ENCODE results near the gene CA7. TPM values are rescaled to one million over a fixed set of nuclear protein-coding genes. Genes with fewer than 3 reads are reported as not detected.

Gene CA7
- total and polyA plus RNA-seq, 4 donors, result not detected

DNA sequence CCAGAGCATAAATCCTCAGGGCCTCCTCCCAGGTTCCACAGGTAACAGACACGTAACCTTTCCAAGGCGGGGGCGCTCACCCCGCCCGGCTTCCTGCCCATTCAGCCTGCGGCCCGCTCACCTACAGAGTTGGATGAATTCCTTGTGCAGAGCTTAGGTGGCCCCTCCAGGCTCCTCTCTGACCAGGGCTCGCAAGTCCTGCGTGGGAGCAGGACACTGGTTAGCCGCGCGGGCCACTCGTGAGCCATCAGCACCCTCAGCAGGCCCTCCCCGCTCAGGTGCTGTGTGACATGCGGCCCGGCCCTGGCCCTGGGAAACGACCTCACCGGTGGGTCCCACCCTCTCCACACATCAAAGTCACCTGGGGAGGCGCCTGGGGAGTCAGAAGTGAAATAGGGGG is 43.4 kb upstream of the CA7 start:
- H3K4me3 ChIP-seq (ENCODE audit: low read depth in 1 of 3, low read length in 3 of 3), result no peak overlapping the region
- DNase-seq (ENCODE audit: low spot score), result no peak
- H3K36me3 ChIP-seq (ENCODE audit: control insufficient read depth in 4 of 4, insufficient read depth in 3 of 4, low read depth in 1 of 4, low read length in 3 of 4), result peaks cover 3 to 31% (median 22%) of the 10 kb centered on the region in 4 donors
- no peak overlapping the region for H3K9ac ChIP-seq (ENCODE audit: low read depth in 1 of 2, low read length in 2 of 2)
- H3K27ac ChIP-seq (ENCODE audit: low read depth in 1 of 2, low read length in 2 of 2), result no peak overlapping the region
- H3K9me3 ChIP-seq (ENCODE audit: control insufficient read depth in 4 of 4, low read length in 3 of 4), result no peaks in the 10 kb centered on the region
- TF ChIP-seq HNF4A (conservative IDR thresholded peaks at IDR 0.05) (no peak), EGR1 (IDR thresholded peaks at IDR 0.05; ENCODE audit: low read depth in 2 of 2) (no peak), RAD21 (IDR thresholded peaks at IDR 0.05) (no peak), YY1 (IDR thresholded peaks at IDR 0.05) (no peak), TAF1 (conservative IDR thresholded peaks at IDR 0.05) (no peak), HNF4G (IDR thresholded peaks at IDR 0.05) (no peak), JUND (IDR thresholded peaks at IDR 0.05) (no peak), NR2F2 (IDR thresholded peaks at IDR 0.05) (no peak), GABPA (IDR thresholded peaks at IDR 0.05 in 1 of 2, conservative IDR thresholded peaks at IDR 0.05 in 1 of 2) (no peak), FOXA1 (IDR thresholded peaks at IDR 0.05) (no peak), FOXA2 (IDR thresholded peaks at IDR 0.05) (no peak), SP1 (IDR thresholded peaks at IDR 0.05) (no peak)
- TF ChIP-seq, protein P1, sequence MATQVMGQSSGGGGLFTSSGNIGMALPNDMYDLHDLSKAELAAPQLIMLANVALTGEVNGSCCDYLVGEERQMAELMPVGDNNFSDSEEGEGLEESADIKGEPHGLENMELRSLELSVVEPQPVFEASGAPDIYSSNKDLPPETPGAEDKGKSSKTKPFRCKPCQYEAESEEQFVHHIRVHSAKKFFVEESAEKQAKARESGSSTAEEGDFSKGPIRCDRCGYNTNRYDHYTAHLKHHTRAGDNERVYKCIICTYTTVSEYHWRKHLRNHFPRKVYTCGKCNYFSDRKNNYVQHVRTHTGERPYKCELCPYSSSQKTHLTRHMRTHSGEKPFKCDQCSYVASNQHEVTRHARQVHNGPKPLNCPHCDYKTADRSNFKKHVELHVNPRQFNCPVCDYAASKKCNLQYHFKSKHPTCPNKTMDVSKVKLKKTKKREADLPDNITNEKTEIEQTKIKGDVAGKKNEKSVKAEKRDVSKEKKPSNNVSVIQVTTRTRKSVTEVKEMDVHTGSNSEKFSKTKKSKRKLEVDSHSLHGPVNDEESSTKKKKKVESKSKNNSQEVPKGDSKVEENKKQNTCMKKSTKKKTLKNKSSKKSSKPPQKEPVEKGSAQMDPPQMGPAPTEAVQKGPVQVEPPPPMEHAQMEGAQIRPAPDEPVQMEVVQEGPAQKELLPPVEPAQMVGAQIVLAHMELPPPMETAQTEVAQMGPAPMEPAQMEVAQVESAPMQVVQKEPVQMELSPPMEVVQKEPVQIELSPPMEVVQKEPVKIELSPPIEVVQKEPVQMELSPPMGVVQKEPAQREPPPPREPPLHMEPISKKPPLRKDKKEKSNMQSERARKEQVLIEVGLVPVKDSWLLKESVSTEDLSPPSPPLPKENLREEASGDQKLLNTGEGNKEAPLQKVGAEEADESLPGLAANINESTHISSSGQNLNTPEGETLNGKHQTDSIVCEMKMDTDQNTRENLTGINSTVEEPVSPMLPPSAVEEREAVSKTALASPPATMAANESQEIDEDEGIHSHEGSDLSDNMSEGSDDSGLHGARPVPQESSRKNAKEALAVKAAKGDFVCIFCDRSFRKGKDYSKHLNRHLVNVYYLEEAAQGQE (IDR thresholded peaks at IDR 0.05), result no peak
- TF ChIP-seq, protein P2, sequence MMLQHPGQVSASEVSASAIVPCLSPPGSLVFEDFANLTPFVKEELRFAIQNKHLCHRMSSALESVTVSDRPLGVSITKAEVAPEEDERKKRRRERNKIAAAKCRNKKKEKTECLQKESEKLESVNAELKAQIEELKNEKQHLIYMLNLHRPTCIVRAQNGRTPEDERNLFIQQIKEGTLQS (IDR thresholded peaks at IDR 0.05), result no peak
- TF ChIP-seq, protein P3, sequence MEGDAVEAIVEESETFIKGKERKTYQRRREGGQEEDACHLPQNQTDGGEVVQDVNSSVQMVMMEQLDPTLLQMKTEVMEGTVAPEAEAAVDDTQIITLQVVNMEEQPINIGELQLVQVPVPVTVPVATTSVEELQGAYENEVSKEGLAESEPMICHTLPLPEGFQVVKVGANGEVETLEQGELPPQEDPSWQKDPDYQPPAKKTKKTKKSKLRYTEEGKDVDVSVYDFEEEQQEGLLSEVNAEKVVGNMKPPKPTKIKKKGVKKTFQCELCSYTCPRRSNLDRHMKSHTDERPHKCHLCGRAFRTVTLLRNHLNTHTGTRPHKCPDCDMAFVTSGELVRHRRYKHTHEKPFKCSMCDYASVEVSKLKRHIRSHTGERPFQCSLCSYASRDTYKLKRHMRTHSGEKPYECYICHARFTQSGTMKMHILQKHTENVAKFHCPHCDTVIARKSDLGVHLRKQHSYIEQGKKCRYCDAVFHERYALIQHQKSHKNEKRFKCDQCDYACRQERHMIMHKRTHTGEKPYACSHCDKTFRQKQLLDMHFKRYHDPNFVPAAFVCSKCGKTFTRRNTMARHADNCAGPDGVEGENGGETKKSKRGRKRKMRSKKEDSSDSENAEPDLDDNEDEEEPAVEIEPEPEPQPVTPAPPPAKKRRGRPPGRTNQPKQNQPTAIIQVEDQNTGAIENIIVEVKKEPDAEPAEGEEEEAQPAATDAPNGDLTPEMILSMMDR (IDR thresholded peaks at IDR 0.05; ENCODE audit: low read depth, low read length, missing input control), result no peak
- TF ChIP-seq, protein P4, sequence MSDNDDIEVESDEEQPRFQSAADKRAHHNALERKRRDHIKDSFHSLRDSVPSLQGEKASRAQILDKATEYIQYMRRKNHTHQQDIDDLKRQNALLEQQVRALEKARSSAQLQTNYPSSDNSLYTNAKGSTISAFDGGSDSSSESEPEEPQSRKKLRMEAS (IDR thresholded peaks at IDR 0.05), result no peak
- no peaks in the 10 kb centered on the region for H3K4me1 ChIP-seq (ENCODE audit: control insufficient read depth in 4 of 4, insufficient read depth in 4 of 4, low read length in 3 of 4)
- WGBS, result 94% methylated on average over 19 of the region's 19 CpGs
- no peaks in the 10 kb centered on the region for H3K27me3 ChIP-seq (ENCODE audit: control insufficient read depth in 4 of 4, insufficient read depth in 4 of 4, low read length in 3 of 4)

DNA sequence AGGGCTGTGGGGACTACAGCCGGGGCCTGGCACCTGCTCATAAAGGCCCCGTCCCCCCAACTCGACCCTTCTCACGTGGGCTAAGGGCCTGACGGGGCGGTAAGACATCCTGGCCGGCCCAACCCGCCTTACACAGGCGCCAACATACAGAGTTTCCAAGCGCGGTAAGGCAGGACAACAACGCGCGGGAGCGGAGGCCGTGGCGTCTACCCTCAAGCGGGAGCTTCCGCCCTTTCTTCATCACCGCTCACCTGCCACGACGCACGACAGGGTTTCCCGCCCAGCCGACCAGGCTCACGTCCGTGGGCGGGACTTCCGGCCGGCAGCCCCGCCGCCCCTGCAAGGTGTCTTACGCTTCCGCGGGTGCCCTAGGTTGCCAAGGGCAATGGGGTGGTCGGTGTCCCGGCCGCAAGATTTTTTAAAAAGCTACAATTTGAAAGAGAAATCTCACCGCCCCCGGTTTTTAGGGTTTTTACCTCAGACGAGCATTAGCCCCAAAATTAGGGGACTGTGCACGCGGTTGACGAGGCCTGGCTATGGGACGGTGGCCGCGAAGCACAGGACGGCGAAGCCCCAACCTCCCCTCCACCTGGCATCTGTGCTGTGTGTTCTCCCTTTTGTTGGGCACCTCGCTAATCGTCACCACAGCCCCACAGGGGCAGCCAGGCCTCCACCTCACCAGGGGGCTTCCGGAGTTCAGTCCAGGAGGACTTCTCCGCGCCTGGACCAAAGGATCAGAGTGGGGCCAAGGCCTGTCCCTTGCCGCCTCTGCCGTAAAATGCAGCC is 42.7 kb upstream of the CA7 start, which contains the start of gene TERB1:
TSS of gene TERB1 (minus strand) at position 265 of the 786 bp plus-strand sequence. CDS start 4,786 bp downstream, outside the sequence.
- TF ChIP-seq FOXA2 (IDR thresholded peaks at IDR 0.05) (no peak), FOXA1 (IDR thresholded peaks at IDR 0.05) (no peak), SP1 (IDR thresholded peaks at IDR 0.05) (no peak), EGR1 (IDR thresholded peaks at IDR 0.05; ENCODE audit: low read depth in 2 of 2) (no peak), HNF4A (conservative IDR thresholded peaks at IDR 0.05) (no peak), RAD21 (IDR thresholded peaks at IDR 0.05) (no peak), YY1 (IDR thresholded peaks at IDR 0.05) (no peak), JUND (IDR thresholded peaks at IDR 0.05) (no peak), GABPA (IDR thresholded peaks at IDR 0.05 in 1 of 2, conservative IDR thresholded peaks at IDR 0.05 in 1 of 2) (no peak), NR2F2 (IDR thresholded peaks at IDR 0.05) (no peak), RXRA (IDR thresholded peaks at IDR 0.05) (no peak)
- TF ChIP-seq, protein P4 (IDR thresholded peaks at IDR 0.05), result no peak
- TF ChIP-seq, protein P5, sequence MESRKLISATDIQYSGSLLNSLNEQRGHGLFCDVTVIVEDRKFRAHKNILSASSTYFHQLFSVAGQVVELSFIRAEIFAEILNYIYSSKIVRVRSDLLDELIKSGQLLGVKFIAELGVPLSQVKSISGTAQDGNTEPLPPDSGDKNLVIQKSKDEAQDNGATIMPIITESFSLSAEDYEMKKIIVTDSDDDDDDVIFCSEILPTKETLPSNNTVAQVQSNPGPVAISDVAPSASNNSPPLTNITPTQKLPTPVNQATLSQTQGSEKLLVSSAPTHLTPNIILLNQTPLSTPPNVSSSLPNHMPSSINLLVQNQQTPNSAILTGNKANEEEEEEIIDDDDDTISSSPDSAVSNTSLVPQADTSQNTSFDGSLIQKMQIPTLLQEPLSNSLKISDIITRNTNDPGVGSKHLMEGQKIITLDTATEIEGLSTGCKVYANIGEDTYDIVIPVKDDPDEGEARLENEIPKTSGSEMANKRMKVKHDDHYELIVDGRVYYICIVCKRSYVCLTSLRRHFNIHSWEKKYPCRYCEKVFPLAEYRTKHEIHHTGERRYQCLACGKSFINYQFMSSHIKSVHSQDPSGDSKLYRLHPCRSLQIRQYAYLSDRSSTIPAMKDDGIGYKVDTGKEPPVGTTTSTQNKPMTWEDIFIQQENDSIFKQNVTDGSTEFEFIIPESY (IDR thresholded peaks at IDR 0.05), result no peak
- Histone ChIP-seq H3K27ac (ENCODE audit: low read depth in 1 of 2, low read length in 2 of 2) (no peak within 1 kb of the TSS), H3K4me1 (ENCODE audit: control insufficient read depth in 4 of 4, insufficient read depth in 4 of 4, low read length in 3 of 4) (no peaks in the 10 kb centered on the region), H3K36me3 (ENCODE audit: control insufficient read depth in 4 of 4, insufficient read depth in 3 of 4, low read depth in 1 of 4, low read length in 3 of 4) (peaks cover 3 to 34% (median 23%) of the 10 kb centered on the region in 4 donors), H3K9me3 (ENCODE audit: control insufficient read depth in 4 of 4, low read length in 3 of 4) (no peaks in the 10 kb centered on the region), H3K4me3 (ENCODE audit: low read depth in 1 of 3, low read length in 3 of 3) (no peak within 1 kb of the TSS), H3K27me3 (ENCODE audit: control insufficient read depth in 4 of 4, insufficient read depth in 4 of 4, low read length in 3 of 4) (no peaks in the 10 kb centered on the region), H3K9ac (ENCODE audit: low read depth in 1 of 2, low read length in 2 of 2) (no peak within 1 kb of the TSS)
- WGBS, result 95% methylated on average over 56 of the region's 56 CpGs
- DNase-seq (ENCODE audit: low spot score), result no peak
